PFSK-1 (cell line): ENCODE results near the gene APCDD1.

ENCODE experiments used
- FOXP2 ChIP-seq: optimal IDR thresholded peaks from 2 replicates; pipeline ENCODE3; 2011; ENCODE audit warnings: borderline replicate concordance, control low read depth, inconsistent platforms; ENCODE audit not compliant: insufficient read depth; ENCODE audit errors: extremely low read length, extremely low read depth
- POLR2AphosphoS5 ChIP-seq: IDR thresholded peaks from 2 replicates; pipeline ENCODE4 v1.6.1; 2012; ENCODE audit warnings: low read depth, mild to moderate bottlenecking, control low read depth, low read length, moderate library complexity
- SIN3A ChIP-seq: IDR thresholded peaks from 2 replicates; pipeline ENCODE4 v1.6.1; 2012; ENCODE audit warnings: mild to moderate bottlenecking, low read length, moderate library complexity, borderline replicate concordance; ENCODE audit not compliant: insufficient read depth
- TAF1 ChIP-seq: IDR thresholded peaks from 2 replicates; pipeline ENCODE4 v1.6.1; 2012; ENCODE audit warnings: low read length, control low read depth, borderline replicate concordance; ENCODE audit not compliant: insufficient read depth
- TF ChIP-seq, protein P1 (sequence below), 2 experiments: IDR thresholded peaks; 2 replicates each; pipeline versions ENCODE4 v1.6.1 to v1.8.0; 2011 to 2012; ENCODE audit warnings: low read depth in 2 of 2, low read length in 2 of 2, control low read depth in 1 of 2, inconsistent platforms in 1 of 2, mild to moderate bottlenecking in 1 of 2, moderate library complexity in 1 of 2; ENCODE audit not compliant: insufficient read depth in 1 of 2

APCDD1 gene

DNA sequence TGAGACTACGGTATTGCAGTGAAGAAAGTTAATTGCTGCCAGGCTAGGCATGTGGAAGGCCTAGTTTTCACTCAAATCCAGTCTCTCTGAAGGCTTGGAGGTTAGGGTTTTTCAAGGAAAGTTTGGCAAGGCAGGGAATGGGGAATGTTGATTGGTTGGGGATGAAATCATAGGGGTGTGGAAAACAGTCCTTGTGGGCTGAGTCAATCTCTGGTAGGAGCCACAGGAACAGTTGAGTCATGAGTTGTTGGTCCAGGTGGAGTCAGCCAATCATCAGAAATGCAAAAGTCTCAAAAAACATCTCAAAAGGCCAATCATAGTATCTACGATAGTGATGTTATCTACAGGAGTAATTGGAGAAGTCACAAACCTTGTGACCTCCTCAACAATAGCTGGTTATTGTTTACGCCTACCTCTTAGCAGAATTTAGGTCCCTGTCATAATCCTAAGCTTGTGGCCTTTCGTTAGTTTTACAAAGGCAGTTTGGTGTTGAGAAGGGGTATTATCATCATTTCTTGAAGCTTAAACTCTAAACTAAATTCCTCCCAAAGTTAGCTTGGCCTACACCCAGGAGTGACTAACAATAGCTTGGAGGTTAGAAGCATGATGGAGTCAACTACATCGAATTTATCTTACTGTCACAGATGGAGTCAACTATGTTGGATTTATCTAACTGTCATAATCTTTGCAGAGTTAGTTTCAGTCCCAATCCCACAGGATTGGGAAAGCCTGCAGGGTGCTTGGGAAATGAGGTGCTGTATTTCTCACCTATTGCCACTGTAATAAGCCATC, 33.7 kb upstream of the APCDD1 start:
- no peak for TF ChIP-seq TAF1
- no peak for TF ChIP-seq SIN3A
- TF ChIP-seq FOXP2, result no peak
- TF ChIP-seq POLR2AphosphoS5, result no peak
- TF ChIP-seq, protein P1, sequence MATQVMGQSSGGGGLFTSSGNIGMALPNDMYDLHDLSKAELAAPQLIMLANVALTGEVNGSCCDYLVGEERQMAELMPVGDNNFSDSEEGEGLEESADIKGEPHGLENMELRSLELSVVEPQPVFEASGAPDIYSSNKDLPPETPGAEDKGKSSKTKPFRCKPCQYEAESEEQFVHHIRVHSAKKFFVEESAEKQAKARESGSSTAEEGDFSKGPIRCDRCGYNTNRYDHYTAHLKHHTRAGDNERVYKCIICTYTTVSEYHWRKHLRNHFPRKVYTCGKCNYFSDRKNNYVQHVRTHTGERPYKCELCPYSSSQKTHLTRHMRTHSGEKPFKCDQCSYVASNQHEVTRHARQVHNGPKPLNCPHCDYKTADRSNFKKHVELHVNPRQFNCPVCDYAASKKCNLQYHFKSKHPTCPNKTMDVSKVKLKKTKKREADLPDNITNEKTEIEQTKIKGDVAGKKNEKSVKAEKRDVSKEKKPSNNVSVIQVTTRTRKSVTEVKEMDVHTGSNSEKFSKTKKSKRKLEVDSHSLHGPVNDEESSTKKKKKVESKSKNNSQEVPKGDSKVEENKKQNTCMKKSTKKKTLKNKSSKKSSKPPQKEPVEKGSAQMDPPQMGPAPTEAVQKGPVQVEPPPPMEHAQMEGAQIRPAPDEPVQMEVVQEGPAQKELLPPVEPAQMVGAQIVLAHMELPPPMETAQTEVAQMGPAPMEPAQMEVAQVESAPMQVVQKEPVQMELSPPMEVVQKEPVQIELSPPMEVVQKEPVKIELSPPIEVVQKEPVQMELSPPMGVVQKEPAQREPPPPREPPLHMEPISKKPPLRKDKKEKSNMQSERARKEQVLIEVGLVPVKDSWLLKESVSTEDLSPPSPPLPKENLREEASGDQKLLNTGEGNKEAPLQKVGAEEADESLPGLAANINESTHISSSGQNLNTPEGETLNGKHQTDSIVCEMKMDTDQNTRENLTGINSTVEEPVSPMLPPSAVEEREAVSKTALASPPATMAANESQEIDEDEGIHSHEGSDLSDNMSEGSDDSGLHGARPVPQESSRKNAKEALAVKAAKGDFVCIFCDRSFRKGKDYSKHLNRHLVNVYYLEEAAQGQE (IDR thresholded peaks at IDR 0.05; ENCODE audit: insufficient read depth in 1 of 2, low read depth in 2 of 2, low read length in 2 of 2), result no peak

- TF ChIP-seq SIN3A (no peak), FOXP2 (no peak), TAF1 (no peak)
- TF ChIP-seq, protein P1 (IDR thresholded peaks at IDR 0.05; ENCODE audit: insufficient read depth in 1 of 2, low read depth in 2 of 2, low read length in 2 of 2), result no peak
Observed at GRCh38 chr18:10421859-10422258, 32.6 kb upstream of the APCDD1 start.

DNA sequence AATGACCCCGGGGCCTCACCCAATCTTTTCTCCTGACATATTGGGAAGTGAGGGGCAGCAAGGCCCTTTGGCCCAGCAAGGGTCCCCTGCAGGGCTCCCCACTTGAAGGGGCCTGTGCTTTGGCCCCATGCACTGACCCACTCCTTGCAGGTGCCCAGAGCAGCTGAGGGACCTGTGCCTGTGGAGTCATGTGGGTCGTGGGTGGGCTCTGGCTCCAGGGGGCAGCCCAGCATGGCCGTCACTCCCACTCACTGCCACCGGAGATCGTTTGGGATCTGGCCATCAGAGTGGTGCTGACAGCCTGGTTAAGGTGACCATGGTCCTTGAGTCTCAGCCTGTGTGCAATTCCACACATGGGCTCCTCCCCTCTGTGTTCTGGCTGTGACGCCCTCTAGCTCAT, 31.7 kb upstream of the APCDD1 start:
- TF ChIP-seq SIN3A (no peak), FOXP2 (no peak), TAF1 (no peak), POLR2AphosphoS5 (no peak)
- TF ChIP-seq, protein P1 (IDR thresholded peaks at IDR 0.05; ENCODE audit: insufficient read depth in 1 of 2, low read depth in 2 of 2, low read length in 2 of 2), result no peak

DNA sequence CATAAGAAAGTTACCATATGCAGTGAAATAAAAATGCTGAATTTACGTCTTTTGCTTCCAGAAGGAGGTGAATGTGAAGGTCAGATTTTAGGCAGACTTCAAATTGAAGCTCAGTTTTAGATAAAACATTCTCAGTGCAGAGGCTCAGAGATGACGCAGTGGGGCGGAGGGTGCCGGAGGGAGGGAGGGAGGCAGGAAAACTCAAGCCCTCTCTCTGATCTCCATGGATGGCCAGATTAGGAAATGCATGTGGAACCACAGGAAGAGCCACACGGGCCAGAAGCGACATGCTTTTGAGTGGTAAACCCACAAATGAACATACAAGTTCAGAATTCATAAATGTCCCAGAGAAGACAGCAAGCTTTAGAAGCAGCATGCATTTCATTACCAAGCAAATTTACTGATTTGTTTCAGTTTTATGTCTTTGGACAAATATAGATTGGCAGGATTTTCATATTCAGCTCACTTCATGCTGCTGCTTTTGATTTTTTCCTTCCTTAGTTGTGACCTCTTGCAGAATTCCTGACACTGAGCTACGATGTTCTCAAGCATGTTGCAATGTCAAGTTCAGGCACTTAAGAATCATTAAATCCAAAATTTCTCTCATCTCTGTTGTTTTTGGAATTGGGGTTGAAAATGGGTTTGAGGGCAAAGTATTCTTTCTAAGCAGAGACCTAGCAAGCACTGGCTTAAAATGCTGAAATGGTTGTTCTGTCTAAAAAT, 29.7 kb upstream of the APCDD1 start:
- no peak for TF ChIP-seq POLR2AphosphoS5
- no peak for TF ChIP-seq FOXP2
- TF ChIP-seq TAF1, result no peak
- TF ChIP-seq, protein P1 (IDR thresholded peaks at IDR 0.05; ENCODE audit: insufficient read depth in 1 of 2, low read depth in 2 of 2, low read length in 2 of 2), result no peak
- no peak for TF ChIP-seq SIN3A

- no peak for TF ChIP-seq SIN3A
- TF ChIP-seq, protein P1 (IDR thresholded peaks at IDR 0.05; ENCODE audit: insufficient read depth in 1 of 2, low read depth in 2 of 2, low read length in 2 of 2), result no peak
- TF ChIP-seq POLR2AphosphoS5, result no peak
- no peak for TF ChIP-seq TAF1
- TF ChIP-seq FOXP2, result no peak
Observed at GRCh38 chr18:10430677-10431076, 23.8 kb upstream of the APCDD1 start.
